Uterus (tissue), 4 donors: ENCODE data around the gene PRSS36. TPM values are rescaled to one million over a fixed set of nuclear protein-coding genes. Genes with fewer than 3 reads are reported as not detected.
A peak's percentile ranks its signal among the peaks of the same experiment; 100 is the strongest.

Experiments
- DNase-seq, 2 donors: peaks; one replicate each; pipeline ENCODE4 v3.0.0-alpha.2; 2019 to 2020
- H3K27ac ChIP-seq, 2 donors: fragments of 200-600 bp; sonication (generic); 1 replicate in 1 of 2; 2 replicates in 1 of 2; pipeline ENCODE4 v1.5.1; 2016 to 2018
- H3K27me3 ChIP-seq, 2 donors: fragments of 200-600 bp; sonication (generic); one replicate each; pipeline ENCODE4 v1.5.1; 2018 to 2019; ENCODE audit warnings: control low read depth in 1 of 2
- H3K36me3 ChIP-seq, 2 donors: fragments of 200-600 bp; sonication (generic); one replicate each; pipeline ENCODE4 v1.5.1; 2019; ENCODE audit warnings: control low read depth in 1 of 2
- H3K4me1 ChIP-seq, 2 donors: fragments of 200-600 bp; sonication (generic); one replicate each; pipeline ENCODE4 v1.5.1; 2018 to 2019; ENCODE audit warnings: control low read depth in 1 of 2
- H3K4me3 ChIP-seq, 2 donors: fragments of 200-600 bp; sonication (generic); 1 replicate in 1 of 2; 2 replicates in 1 of 2; pipeline ENCODE4 v1.5.1; 2018 to 2019; ENCODE audit warnings: mild to moderate bottlenecking in 1 of 2
- H3K9me3 ChIP-seq, 2 donors: fragments of 200-600 bp; sonication (generic); one replicate each; pipeline ENCODE4 v1.5.1; 2019; ENCODE audit warnings: control low read depth in 1 of 2
- CTCF ChIP-seq, 4 experiments: fragments of 200-600 bp in 2 of 4; fragments of 450-650 bp in 2 of 4; sonication (generic) in 2 of 4; IDR thresholded peaks; one replicate each; pipeline ENCODE4 v1.5.1; 2016 to 2019; ENCODE audit warnings: antibody characterized with exemption in 4 of 4, mild to moderate bottlenecking in 2 of 4, moderate library complexity in 1 of 4
- POLR2A ChIP-seq, 2 donors: fragments of 450-650 bp; IDR thresholded peaks; one replicate each; pipeline ENCODE4 v1.6.1; 2016; ENCODE audit warnings: antibody characterized with exemption in 2 of 2, mild to moderate bottlenecking in 1 of 2, moderate library complexity in 1 of 2
- intact Hi-C: fragments of 100-400 bp; cut with DNase I; formaldehyde crosslinking; loops from one replicate; pipeline ENCODE4 v1.15.1; 2023; ENCODE audit warnings: low total_unique reads
- total RNA-seq, 4 donors: library from RNA; depleted of rRNA in 3 of 4; stranded (reverse); fragments of >200 nt in 3 of 4; gene quantifications; one replicate each; pipeline versions ENCODE4 v1.1.0 to v1.2.4, GENCODE V29; 2014 to 2023
- donor health status: DM: yes; HTN: yes; CAD: no.

PRSS36 gene
- total RNA-seq, 4 donors from 2014 or later: 0.48 to 0.76 TPM; not detected in 2

DNA sequence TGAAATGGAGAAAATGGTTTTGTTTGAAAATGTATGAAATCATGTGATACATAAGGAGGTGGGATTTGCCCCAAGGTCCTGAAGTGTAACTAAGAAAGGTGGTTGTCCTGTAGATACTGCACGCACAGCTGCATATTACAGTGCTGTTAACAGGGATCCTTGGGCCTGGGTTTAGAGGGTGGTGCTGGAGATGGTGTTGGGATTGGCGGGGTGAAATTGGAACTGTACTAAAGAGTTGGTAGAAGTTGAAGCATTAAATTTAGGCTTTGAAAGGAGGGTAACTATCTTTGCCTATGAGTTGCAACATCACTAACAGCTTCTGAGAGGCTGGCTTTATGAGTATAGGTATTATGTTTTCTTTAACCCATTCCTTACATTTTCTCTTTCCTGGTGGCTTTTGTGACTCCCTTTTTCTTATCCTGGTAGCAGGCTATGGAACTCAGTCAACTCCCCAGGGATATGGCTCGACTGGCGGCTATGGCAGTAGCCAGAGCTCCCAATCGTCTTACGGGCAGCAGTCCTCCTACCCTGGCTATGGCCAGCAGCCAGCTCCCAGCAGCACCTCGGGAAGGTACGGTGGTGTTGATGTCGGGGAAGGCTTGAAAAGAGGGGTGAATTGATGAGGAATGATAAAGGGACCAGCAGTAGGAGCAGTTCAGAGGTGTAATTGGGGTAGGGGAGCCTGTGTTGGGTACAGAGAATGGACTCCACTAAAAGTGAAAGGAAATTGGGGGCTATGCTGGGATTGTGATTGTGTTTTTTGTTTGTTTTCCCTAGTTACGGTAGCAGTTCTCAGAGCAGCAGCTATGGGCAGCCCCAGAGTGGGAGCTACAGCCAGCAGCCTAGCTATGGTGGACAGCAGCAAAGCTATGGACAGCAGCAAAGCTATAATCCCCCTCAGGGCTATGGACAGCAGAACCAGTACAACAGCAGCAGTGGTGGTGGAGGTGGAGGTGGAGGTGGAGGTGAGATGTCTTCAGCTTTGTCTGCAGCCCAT lies 33.9 kb upstream of the PRSS36 start:
- no peak overlapping the region for H3K4me3 ChIP-seq
- no peak overlapping the region for H3K27ac ChIP-seq
- TF ChIP-seq POLR2A (IDR thresholded peaks at IDR 0.05) (no peak), CTCF (IDR thresholded peaks at IDR 0.05) (no peak)
- H3K36me3 ChIP-seq: no peaks in the 10 kb centered on the region
- H3K27me3 ChIP-seq: no peaks in the 10 kb centered on the region
- peaks cover 10 to 13% of the 10 kb centered on the region in 2 donors for H3K4me1 ChIP-seq
- intact Hi-C loops: no loop called here
- no peak for DNase-seq
- H3K9me3 ChIP-seq: no peaks in the 10 kb centered on the region

DNA sequence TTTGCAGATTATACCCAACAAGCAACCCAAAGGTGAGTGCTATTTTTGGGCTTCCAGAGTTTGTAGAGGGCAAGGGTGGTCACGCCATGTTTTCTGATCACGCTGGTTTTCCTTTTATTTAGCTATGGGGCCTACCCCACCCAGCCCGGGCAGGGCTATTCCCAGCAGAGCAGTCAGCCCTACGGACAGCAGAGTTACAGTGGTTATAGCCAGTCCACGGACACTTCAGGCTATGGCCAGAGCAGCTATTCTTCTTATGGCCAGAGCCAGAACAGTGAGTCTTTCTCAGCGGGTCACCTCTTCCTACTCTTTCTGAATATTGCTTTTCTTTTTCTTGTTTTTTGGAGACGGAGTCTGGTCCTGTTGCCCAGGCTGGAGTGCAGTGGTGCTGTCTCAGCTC lies 32.5 kb upstream of the PRSS36 start:
- intact Hi-C loops: no loop called here
- Histone ChIP-seq H3K27me3 (no peaks in the 10 kb centered on the region), H3K27ac (no peak overlapping the region), H3K36me3 (no peaks in the 10 kb centered on the region), H3K4me3 (peak overlapping the region in 1 of 2 donors; percentile 78), H3K9me3 (no peaks in the 10 kb centered on the region), H3K4me1 (peaks cover 10 to 13% of the 10 kb centered on the region in 2 donors)
- no peak for TF ChIP-seq POLR2A (IDR thresholded peaks at IDR 0.05)
- TF ChIP-seq CTCF (IDR thresholded peaks at IDR 0.05): no peak
- DNase-seq: no peak

GRCh38 chr16:31181102-31181830 lies 31.4 kb upstream of the PRSS36 start:
- peak overlapping the region; percentile 94 to 99 for H3K27ac ChIP-seq

DNA sequence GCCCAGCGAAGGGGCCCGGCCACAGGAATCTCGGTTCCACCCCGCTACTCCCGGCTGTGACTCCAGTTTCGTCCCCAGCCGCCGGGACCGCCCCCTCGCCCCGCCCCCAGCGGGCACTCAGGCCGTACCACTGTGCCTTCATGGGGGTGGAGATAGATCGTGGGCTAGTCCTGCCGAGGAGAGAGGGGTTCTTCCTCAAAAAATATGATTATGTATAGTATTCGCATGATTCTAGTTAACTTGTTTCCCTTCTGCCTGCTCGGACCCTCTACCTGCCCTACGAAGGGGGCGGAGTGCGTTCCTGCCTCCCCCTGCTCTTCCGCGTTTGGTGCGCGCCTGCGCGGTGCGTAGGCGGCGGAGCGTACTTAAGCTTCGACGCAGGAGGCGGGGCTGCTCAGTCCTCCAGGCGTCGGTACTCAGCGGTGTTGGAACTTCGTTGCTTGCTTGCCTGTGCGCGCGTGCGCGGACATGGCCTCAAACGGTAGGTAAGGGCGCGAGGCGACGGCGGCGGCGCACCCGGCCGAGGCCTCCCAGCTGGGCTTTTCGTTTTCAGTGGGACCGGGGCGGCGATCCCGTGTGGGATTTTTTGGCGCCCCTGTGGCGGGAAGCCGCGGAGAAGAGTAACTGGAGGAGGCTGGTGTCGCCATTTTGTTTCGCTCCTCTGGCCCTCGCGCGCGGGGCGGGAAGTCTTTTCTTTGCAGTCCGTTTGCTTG lies 30.0 kb upstream of the PRSS36 start, which contains the start of gene FUS:
Gene FUS (plus strand): TSS at position 393 of the 713 bp plus-strand sequence. CDS start 76 bp downstream, at position 469.
- H3K36me3 ChIP-seq: no peaks in the 10 kb centered on the region
- peak within 1 kb of the TSS; percentile 78 to 95 for H3K4me3 ChIP-seq
- TF ChIP-seq POLR2A (IDR thresholded peaks at IDR 0.05) (peak; percentile 90 to 98), CTCF (IDR thresholded peaks at IDR 0.05) (peak in 2 of 4 experiments; percentile 2 to 14)
- H3K4me1 ChIP-seq: peaks cover 10 to 13% of the 10 kb centered on the region in 2 donors
- peak; percentile 91 to 92 for DNase-seq
- intact Hi-C loops: no loop called here
- no peaks in the 10 kb centered on the region for H3K9me3 ChIP-seq
- H3K27ac ChIP-seq: peak within 1 kb of the TSS; percentile 94 to 99
- no peaks in the 10 kb centered on the region for H3K27me3 ChIP-seq

More at GRCh38 chr16:31181102-31181830, 31.4 kb upstream of the PRSS36 start:
- Histone ChIP-seq H3K36me3 (no peaks in the 10 kb centered on the region), H3K27me3 (no peaks in the 10 kb centered on the region), H3K4me1 (peaks cover 10 to 13% of the 10 kb centered on the region in 2 donors), H3K4me3 (peak overlapping the region; percentile 78 to 95), H3K9me3 (no peaks in the 10 kb centered on the region)
- intact Hi-C loops: no loop called here
- DNase-seq: peak; percentile 38 to 43
- TF ChIP-seq CTCF (IDR thresholded peaks at IDR 0.05) (no peak), POLR2A (IDR thresholded peaks at IDR 0.05) (no peak)
